PC-3 (cell line): ENCODE results near the gene KCNQ1.

Source experiments
- EZH2 ChIP-seq: fragments of 300-600 bp; sonication (generic); IDR thresholded peaks from one replicate; pipeline ENCODE4 v1.6.1; 2017; ENCODE audit warnings: antibody characterized with exemption, mild to moderate bottlenecking, low read length; ENCODE audit not compliant: unreplicated experiment
- EZH2phosphoT487 ChIP-seq: fragments of 300-600 bp; sonication (generic); IDR thresholded peaks from 2 replicates; pipeline ENCODE4 v1.6.1; 2018; ENCODE audit warnings: mild to moderate bottlenecking, antibody characterized with exemption, low read length, borderline replicate concordance
- TF ChIP-seq, protein P1 (sequence below): fragments of 300-600 bp; sonication (generic); conservative IDR thresholded peaks from 2 replicates; pipeline ENCODE4 v1.5.1; 2017; ENCODE audit warnings: antibody characterized with exemption, low read depth, mild to moderate bottlenecking, low read length

- TF ChIP-seq EZH2 (no peak), EZH2phosphoT487 (no peak)
- TF ChIP-seq, protein P1, sequence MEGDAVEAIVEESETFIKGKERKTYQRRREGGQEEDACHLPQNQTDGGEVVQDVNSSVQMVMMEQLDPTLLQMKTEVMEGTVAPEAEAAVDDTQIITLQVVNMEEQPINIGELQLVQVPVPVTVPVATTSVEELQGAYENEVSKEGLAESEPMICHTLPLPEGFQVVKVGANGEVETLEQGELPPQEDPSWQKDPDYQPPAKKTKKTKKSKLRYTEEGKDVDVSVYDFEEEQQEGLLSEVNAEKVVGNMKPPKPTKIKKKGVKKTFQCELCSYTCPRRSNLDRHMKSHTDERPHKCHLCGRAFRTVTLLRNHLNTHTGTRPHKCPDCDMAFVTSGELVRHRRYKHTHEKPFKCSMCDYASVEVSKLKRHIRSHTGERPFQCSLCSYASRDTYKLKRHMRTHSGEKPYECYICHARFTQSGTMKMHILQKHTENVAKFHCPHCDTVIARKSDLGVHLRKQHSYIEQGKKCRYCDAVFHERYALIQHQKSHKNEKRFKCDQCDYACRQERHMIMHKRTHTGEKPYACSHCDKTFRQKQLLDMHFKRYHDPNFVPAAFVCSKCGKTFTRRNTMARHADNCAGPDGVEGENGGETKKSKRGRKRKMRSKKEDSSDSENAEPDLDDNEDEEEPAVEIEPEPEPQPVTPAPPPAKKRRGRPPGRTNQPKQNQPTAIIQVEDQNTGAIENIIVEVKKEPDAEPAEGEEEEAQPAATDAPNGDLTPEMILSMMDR: no peak
Observed at GRCh38 chr11:2698386-2699184, 253.8 kb downstream of the KCNQ1 start.
